ENCODE data around the gene MORN1. TPM values are rescaled to one million over a fixed set of nuclear protein-coding genes. Genes with fewer than 3 reads are reported as not detected.

MORN1 gene
- total and polyA plus RNA-seq, 9 of the 15 experiments (the other 6 are each of a cell fraction or from before 2014, with no cell fraction given), result 0.24 to 9.3 (median 4.2) TPM

DNA sequence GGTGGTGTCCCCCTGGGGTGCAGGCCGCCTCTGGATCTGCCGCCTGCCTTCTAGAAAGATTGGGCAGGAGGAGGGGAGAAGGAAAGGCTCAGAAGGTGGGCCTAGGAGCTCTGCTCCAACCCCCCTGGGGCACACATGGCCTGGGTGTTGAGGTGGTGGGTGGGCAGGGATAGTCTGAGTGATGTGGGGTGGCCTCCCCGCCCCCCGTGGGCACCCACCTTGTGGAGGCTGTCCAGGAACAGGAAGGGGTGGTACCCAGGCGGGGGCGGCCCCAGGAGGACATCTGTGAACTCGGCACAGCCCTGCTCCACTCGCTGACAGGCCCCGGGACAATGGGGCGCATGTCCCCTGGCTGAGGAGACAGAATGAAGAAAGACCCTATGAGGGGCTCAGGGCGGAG, 54.9 kb downstream of the MORN1 start (continued):
- no peak for TF ChIP-seq ZNF239 (CRISPR knock-in tag; IDR thresholded peaks at IDR 0.05)
- TF ChIP-seq, protein P1, sequence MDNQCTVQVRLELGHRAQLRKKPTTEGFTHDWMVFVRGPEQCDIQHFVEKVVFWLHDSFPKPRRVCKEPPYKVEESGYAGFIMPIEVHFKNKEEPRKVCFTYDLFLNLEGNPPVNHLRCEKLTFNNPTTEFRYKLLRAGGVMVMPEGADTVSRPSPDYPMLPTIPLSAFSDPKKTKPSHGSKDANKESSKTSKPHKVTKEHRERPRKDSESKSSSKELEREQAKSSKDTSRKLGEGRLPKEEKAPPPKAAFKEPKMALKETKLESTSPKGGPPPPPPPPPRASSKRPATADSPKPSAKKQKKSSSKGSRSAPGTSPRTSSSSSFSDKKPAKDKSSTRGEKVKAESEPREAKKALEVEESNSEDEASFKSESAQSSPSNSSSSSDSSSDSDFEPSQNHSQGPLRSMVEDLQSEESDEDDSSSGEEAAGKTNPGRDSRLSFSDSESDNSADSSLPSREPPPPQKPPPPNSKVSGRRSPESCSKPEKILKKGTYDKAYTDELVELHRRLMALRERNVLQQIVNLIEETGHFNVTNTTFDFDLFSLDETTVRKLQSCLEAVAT (IDR thresholded peaks at IDR 0.05), result no peak

DNA sequence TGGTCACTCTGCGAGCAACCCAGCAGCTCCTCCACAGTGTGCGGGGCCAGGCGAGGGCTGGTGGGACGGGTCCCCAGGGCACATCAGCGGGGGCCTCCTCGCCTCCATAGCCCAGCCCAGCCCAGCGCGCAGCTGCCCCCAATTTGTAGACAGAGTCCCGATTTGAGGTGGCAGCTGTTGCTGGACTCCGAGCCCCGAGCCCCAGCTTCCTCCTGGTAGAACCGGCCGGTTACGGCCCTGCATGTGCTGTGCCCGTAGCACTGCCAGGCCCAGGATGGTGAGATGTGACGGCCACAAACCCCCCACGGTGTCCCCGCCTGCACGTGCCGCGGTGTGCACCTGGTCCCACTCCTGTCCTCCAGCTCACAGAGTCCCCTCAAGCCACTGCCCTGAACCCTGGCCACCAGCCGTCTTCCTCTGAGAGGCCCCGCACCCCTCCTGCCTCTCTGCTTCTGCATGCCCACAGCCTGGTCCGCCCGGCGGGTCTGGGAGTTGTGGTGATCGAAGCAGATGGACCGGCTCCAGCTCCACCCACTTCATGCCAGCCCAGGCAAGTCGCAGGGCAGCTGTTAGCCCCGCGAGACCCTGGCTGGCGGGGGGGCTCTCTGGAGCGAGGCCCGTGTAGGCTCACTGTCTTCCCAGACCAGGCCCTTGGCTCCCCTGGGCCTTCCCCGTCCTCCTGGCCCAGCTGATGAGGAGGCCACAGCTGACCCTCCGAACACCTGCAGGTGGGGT, 55.5 kb downstream of the MORN1 start:
- ATAC-seq, result no peak
- FAIRE-seq, result no peak
- H3K79me2 ChIP-seq (ENCODE audit: control insufficient read depth, insufficient read depth, low read length), result no peaks in the 10 kb centered on the region
- no peaks in the 10 kb centered on the region for H3K9me1 ChIP-seq (ENCODE audit: control insufficient read depth, insufficient read depth, low read length)
- H4K20me1 ChIP-seq (replicated peaks; ENCODE audit: control insufficient read depth, insufficient read depth, low read length), result peaks cover 37% of the 10 kb centered on the region
- no peaks in the 10 kb centered on the region for H3K9me3 ChIP-seq (replicated peaks; ENCODE audit: control insufficient read depth, insufficient read depth, low read depth, low read length)
- no peak overlapping the region for H3K4me3 ChIP-seq
- intact Hi-C loops (cut with micrococcal nuclease) (no loop called here), in situ Hi-C loops (cut with MboI) (no loop called here)
- 5% methylated on average over 32 of the region's 36 CpGs for WGBS (ENCODE audit: insufficient coverage, low coverage, missing lambda C conversion rate)
- no peak overlapping the region for H2AFZ ChIP-seq (ENCODE audit: low read depth, low read length)
- ChIA-PET POLR2A (interaction anchor here (0.5 to 0.6 kb wide), 3 partner anchors 52 to 255 kb away, joined by 3 to 5 read pairs (median 3); no protein-coding TSS in a partner anchor), CTCF (ENCODE audit: low intra/inter-chr PET ratio) (no interaction called here)
- no peaks in the 10 kb centered on the region for H3K36me3 ChIP-seq (ENCODE audit: control insufficient read depth, insufficient read depth, low read length)
- H3K4me1 ChIP-seq (replicated peaks in 1 of 2; ENCODE audit: control insufficient read depth in 2 of 2, insufficient read depth in 2 of 2, low read length in 2 of 2), result peaks cover 0 to 66% of the 10 kb centered on the region in 2 experiments; a peak in 1 of 5 replicates
- H3K9ac ChIP-seq (ENCODE audit: insufficient read depth in 1 of 2, low read depth in 2 of 2, low read length in 2 of 2), result no peak overlapping the region
- no peak for DNase-seq (ENCODE audit: extremely low read depth in 1 of 4, low spot score in 3 of 4)
- H3K27me3 ChIP-seq (ENCODE audit: control insufficient read depth in 2 of 2, insufficient read depth in 2 of 2, low read length in 2 of 2), result peaks cover 81 to 95% of the 10 kb centered on the region in 2 experiments
- no TSS peak for BruUV-seq (replicated peaks)
- H3K27ac ChIP-seq (ENCODE audit: extremely low read depth, low read depth, low read length), result no peak overlapping the region
- H3K4me2 ChIP-seq (ENCODE audit: insufficient read depth, low read length), result no peak overlapping the region
- TF ChIP-seq NFXL1 (CRISPR knock-in tag; IDR thresholded peaks at IDR 0.05), result no peak
- no peak for TF ChIP-seq CBX5 (IDR thresholded peaks at IDR 0.05; ENCODE audit: borderline replicate concordance, low read depth)
- TF ChIP-seq ILK (tag; IDR thresholded peaks at IDR 0.05; ENCODE audit: borderline replicate concordance, low read depth), result no peak
- TF ChIP-seq, protein P2, sequence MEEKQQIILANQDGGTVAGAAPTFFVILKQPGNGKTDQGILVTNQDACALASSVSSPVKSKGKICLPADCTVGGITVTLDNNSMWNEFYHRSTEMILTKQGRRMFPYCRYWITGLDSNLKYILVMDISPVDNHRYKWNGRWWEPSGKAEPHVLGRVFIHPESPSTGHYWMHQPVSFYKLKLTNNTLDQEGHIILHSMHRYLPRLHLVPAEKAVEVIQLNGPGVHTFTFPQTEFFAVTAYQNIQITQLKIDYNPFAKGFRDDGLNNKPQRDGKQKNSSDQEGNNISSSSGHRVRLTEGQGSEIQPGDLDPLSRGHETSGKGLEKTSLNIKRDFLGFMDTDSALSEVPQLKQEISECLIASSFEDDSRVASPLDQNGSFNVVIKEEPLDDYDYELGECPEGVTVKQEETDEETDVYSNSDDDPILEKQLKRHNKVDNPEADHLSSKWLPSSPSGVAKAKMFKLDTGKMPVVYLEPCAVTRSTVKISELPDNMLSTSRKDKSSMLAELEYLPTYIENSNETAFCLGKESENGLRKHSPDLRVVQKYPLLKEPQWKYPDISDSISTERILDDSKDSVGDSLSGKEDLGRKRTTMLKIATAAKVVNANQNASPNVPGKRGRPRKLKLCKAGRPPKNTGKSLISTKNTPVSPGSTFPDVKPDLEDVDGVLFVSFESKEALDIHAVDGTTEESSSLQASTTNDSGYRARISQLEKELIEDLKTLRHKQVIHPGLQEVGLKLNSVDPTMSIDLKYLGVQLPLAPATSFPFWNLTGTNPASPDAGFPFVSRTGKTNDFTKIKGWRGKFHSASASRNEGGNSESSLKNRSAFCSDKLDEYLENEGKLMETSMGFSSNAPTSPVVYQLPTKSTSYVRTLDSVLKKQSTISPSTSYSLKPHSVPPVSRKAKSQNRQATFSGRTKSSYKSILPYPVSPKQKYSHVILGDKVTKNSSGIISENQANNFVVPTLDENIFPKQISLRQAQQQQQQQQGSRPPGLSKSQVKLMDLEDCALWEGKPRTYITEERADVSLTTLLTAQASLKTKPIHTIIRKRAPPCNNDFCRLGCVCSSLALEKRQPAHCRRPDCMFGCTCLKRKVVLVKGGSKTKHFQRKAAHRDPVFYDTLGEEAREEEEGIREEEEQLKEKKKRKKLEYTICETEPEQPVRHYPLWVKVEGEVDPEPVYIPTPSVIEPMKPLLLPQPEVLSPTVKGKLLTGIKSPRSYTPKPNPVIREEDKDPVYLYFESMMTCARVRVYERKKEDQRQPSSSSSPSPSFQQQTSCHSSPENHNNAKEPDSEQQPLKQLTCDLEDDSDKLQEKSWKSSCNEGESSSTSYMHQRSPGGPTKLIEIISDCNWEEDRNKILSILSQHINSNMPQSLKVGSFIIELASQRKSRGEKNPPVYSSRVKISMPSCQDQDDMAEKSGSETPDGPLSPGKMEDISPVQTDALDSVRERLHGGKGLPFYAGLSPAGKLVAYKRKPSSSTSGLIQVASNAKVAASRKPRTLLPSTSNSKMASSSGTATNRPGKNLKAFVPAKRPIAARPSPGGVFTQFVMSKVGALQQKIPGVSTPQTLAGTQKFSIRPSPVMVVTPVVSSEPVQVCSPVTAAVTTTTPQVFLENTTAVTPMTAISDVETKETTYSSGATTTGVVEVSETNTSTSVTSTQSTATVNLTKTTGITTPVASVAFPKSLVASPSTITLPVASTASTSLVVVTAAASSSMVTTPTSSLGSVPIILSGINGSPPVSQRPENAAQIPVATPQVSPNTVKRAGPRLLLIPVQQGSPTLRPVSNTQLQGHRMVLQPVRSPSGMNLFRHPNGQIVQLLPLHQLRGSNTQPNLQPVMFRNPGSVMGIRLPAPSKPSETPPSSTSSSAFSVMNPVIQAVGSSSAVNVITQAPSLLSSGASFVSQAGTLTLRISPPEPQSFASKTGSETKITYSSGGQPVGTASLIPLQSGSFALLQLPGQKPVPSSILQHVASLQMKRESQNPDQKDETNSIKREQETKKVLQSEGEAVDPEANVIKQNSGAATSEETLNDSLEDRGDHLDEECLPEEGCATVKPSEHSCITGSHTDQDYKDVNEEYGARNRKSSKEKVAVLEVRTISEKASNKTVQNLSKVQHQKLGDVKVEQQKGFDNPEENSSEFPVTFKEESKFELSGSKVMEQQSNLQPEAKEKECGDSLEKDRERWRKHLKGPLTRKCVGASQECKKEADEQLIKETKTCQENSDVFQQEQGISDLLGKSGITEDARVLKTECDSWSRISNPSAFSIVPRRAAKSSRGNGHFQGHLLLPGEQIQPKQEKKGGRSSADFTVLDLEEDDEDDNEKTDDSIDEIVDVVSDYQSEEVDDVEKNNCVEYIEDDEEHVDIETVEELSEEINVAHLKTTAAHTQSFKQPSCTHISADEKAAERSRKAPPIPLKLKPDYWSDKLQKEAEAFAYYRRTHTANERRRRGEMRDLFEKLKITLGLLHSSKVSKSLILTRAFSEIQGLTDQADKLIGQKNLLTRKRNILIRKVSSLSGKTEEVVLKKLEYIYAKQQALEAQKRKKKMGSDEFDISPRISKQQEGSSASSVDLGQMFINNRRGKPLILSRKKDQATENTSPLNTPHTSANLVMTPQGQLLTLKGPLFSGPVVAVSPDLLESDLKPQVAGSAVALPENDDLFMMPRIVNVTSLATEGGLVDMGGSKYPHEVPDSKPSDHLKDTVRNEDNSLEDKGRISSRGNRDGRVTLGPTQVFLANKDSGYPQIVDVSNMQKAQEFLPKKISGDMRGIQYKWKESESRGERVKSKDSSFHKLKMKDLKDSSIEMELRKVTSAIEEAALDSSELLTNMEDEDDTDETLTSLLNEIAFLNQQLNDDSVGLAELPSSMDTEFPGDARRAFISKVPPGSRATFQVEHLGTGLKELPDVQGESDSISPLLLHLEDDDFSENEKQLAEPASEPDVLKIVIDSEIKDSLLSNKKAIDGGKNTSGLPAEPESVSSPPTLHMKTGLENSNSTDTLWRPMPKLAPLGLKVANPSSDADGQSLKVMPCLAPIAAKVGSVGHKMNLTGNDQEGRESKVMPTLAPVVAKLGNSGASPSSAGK (IDR thresholded peaks at IDR 0.05), result no peak
- TF ChIP-seq SMAD1 (IDR thresholded peaks at IDR 0.05; ENCODE audit: low read depth, low read length, partially characterized antibody), result no peak

Data from K562 (cell line).